ENCODE measurements around the gene HMX3. TPM values are rescaled to one million over a fixed set of nuclear protein-coding genes. Genes with fewer than 3 reads are reported as not detected.

HMX3 gene
- total RNA-seq, 1 donor from 2014 or later: not detected

DNA sequence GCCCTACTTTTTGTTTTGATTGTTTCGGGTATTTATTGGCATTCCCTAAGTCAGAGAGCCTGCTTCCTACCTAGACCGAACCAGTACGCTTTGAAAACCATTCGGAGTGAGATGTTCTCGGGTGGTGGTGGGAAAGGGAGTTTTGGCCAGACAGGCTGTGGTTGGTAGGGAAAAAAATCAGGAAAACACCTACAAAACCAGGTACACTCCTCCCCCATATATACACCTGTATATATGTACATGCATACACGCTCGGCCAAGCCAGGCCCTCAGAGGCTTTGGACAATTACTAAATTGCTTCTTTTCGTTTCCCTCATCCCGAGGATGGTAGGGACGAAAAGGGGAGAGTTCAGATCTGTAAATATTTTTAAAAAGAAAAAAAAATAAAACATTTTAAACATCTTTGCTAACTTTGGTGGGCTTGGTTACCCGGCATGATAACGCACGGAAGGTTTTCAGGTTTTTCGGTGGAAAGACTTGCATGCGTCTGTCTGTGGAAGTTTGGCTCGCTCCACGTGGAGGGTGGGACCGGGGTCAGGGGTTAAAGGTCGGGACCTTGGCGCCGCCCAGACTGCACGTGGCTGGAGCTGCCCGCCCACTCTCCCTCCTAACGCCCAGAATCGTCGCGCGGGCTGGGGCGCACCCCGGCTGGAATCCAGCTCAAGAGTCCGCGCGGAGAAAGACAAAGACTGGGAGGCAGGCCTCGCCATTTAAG, 14.7 kb downstream of the HMX3 start:
- Histone ChIP-seq H3K4me1 (peaks cover 54% of the 10 kb centered on the region), H3K27me3 (ENCODE audit: low read depth) (peaks cover 77% of the 10 kb centered on the region), H3K36me3 (no peaks in the 10 kb centered on the region), H3K9me3 (no peaks in the 10 kb centered on the region), H3K4me3 (peak overlapping the region; percentile 54), H3K27ac (no peak overlapping the region)
- DNase-seq (no peak), ATAC-seq (no peak)
- intact Hi-C loops (cut with DNase I): no loop called here
- TF ChIP-seq, protein P1, sequence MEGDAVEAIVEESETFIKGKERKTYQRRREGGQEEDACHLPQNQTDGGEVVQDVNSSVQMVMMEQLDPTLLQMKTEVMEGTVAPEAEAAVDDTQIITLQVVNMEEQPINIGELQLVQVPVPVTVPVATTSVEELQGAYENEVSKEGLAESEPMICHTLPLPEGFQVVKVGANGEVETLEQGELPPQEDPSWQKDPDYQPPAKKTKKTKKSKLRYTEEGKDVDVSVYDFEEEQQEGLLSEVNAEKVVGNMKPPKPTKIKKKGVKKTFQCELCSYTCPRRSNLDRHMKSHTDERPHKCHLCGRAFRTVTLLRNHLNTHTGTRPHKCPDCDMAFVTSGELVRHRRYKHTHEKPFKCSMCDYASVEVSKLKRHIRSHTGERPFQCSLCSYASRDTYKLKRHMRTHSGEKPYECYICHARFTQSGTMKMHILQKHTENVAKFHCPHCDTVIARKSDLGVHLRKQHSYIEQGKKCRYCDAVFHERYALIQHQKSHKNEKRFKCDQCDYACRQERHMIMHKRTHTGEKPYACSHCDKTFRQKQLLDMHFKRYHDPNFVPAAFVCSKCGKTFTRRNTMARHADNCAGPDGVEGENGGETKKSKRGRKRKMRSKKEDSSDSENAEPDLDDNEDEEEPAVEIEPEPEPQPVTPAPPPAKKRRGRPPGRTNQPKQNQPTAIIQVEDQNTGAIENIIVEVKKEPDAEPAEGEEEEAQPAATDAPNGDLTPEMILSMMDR (IDR thresholded peaks at IDR 0.05): no peak

DNA sequence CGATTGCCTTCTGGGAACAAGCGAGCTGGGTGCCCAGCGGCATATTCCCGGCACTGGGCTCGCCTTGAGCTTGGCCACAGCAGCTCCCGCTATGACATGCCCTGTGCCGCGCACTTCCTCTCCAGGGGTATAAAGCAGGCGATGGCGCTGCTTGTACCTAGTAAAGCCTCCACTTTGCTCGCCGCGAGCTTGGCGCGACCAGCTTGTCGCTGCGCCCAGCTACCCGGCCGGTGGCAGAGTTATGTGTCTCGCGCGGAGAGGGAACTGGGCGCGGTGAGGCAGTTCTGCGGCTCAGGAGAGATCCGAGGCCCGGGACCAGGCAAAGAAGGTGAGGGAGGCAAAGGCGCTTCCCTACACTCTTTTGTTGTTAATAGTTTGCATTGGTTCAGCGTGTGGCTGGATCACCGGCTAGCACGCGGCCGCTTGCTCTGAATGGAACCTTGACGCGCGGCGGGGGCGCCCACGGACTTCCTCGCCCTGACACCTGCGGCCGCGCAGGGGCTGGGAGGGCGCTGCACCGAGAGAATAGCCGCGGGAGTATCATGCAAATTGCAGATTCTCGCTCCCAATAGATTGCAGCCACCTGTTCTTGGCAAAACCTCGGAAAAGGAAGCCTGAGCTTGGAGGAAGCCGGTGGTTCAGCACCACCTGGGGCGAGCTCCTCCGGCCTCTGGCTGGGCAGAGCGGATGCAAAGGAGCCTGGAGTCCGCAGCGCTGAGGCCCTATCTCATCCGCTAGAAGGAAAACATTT, 15.4 kb downstream of the HMX3 start:
- Histone ChIP-seq H3K27me3 (ENCODE audit: low read depth) (peaks cover 69% of the 10 kb centered on the region), H3K4me3 (peak overlapping the region; percentile 36), H3K9me3 (no peaks in the 10 kb centered on the region), H3K4me1 (peaks cover 56% of the 10 kb centered on the region), H3K36me3 (peaks cover 6% of the 10 kb centered on the region), H3K27ac (no peak overlapping the region)
- ATAC-seq: no peak
- intact Hi-C loops (cut with DNase I): no loop called here
- peak; percentile 58 for DNase-seq
- TF ChIP-seq, protein P1 (IDR thresholded peaks at IDR 0.05): no peak

DNA sequence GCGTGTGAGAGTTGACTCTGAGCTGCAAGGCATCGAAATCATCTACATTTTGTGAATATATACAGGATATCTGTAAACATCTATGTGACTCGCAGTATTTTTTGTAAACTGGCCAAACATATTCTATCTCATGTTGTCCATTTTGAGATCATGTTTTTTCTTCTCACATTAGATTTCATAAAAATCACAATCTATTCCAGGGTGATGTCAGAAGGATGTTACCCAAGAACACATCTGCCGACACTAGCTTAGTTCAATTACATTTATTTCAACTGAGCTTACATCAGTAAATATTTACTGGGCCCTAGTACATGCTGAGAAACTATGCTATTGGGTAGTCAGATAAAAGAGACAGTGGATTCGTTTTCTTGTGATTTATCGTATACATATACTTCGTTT, 16.0 kb downstream of the HMX3 start:
- intact Hi-C loops (cut with DNase I): no loop called here
- Histone ChIP-seq H3K27me3 (ENCODE audit: low read depth) (peaks cover 64% of the 10 kb centered on the region), H3K4me1 (peaks cover 59% of the 10 kb centered on the region), H3K36me3 (peaks cover 12% of the 10 kb centered on the region), H3K9me3 (no peaks in the 10 kb centered on the region), H3K4me3 (no peak overlapping the region), H3K27ac (no peak overlapping the region)
- DNase-seq: no peak
- no peak for ATAC-seq
- TF ChIP-seq, protein P1 (IDR thresholded peaks at IDR 0.05): no peak

DNA sequence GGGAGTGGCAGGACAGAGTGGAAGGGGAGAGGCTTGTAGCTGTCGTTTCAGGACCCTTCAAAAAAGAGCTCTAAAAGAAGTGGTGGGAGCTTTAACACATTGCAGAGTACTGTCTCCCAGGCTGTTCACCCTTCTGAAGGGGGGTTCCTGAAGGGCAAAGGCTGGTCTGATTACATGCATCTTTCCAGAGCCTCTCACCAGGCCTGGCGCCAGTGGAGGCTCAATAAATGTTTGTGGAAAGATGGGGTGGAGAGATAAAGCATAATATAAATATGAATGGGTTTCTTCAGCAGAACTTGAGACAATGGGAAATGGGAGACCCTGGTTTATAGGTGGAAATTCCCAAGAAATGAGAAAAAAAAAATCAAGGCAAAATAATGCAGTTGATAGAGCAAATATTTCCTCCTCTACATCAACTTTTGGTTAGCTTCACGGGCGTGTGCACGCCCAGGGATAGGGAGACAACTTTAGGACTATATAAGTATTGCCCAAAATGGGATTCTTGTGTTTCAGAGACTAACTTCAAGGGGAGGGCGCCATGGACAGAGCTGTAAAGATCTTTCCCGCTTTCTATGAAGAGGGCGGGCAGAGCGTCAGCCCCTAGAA, 17.8 kb downstream of the HMX3 start:
- Histone ChIP-seq H3K9me3 (no peaks in the 10 kb centered on the region), H3K4me1 (peaks cover 46% of the 10 kb centered on the region), H3K36me3 (peaks cover 30% of the 10 kb centered on the region), H3K27me3 (ENCODE audit: low read depth) (peaks cover 45% of the 10 kb centered on the region), H3K27ac (no peak overlapping the region), H3K4me3 (peak overlapping the region; percentile 89)
- no peak for DNase-seq
- ATAC-seq: no peak
- TF ChIP-seq, protein P1 (IDR thresholded peaks at IDR 0.05): no peak
- intact Hi-C loops (cut with DNase I): no loop called here

DNA sequence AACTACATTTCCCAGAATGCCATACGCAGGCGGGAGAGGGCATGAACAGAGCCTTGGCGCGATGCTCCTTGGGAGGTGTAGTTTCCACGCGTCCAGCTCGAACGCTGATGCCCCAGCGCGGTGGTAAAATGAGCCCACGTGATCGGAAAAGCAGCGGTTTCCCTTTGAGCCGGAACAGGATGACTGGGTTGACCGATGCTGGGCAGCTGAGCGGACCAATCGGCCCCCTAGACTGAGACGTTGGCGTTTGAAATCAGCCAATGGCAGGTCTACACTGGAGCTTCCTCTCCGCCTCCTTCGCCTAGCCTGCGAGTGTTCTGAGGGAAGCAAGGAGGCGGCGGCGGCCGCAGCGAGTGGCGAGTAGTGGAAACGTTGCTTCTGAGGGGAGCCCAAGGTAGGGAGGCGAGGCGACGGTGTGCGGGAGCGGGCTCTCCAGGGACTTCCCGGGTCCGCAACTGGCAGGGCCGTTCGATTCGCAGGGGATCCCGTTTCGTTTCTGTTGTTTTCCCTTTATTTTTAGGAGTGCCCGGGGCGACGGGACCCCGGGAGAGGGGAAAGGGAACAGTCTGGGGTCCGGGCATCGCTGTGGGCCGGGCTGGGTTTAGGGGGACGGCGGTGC, 18.4 kb downstream of the HMX3 start, which contains the start of gene BUB3:
BUB3 (plus strand) TSS at position 311 of the 619 bp plus-strand sequence. CDS start 516 bp downstream, outside the sequence.
- H3K4me3 ChIP-seq: peak within 1 kb of the TSS; percentile 89
- peak; percentile 99 for ATAC-seq
- peaks cover 39% of the 10 kb centered on the region for H3K27me3 ChIP-seq (ENCODE audit: low read depth)
- no peaks in the 10 kb centered on the region for H3K9me3 ChIP-seq
- peaks cover 43% of the 10 kb centered on the region for H3K4me1 ChIP-seq
- intact Hi-C loops (cut with DNase I): no loop called here
- peak within 1 kb of the TSS; percentile 91 for H3K27ac ChIP-seq
- DNase-seq: peak; percentile 99
- H3K36me3 ChIP-seq: peaks cover 36% of the 10 kb centered on the region
- TF ChIP-seq, protein P1 (IDR thresholded peaks at IDR 0.05): no peak
